SK-N-MC (cell line): ENCODE results near the gene TRIP6.

Experiments used
- FOXP2 ChIP-seq: optimal IDR thresholded peaks from 2 replicates; pipeline ENCODE3; 2011; ENCODE audit warnings: mild to moderate bottlenecking, moderate library complexity; ENCODE audit not compliant: insufficient read depth; ENCODE audit errors: extremely low read length, control extremely low read depth
- POLR2AphosphoS5 ChIP-seq: IDR thresholded peaks from 2 replicates; pipeline ENCODE4 v1.6.1; 2012; ENCODE audit warnings: mild to moderate bottlenecking, low read depth, low read length, borderline replicate concordance

GRCh38 chr7:100885440-100886141 lies 18.4 kb downstream of the TRIP6 start:
- TF ChIP-seq POLR2AphosphoS5, result no peak
- TF ChIP-seq FOXP2, result no peak
